ENCODE data around the gene ACY1.

- TF ChIP-seq CTCF (IDR thresholded peaks at IDR 0.05) (no peak), POLR2A (IDR thresholded peaks at IDR 0.05) (no peak)
Measured at GRCh38 chr3:52024765-52025452, 41.6 kb downstream of the ACY1 start.
